Glutamatergic neuron (in vitro differentiated cells): ENCODE data around the gene PLAC1. TPM values are rescaled to one million over a fixed set of nuclear protein-coding genes. Genes with fewer than 3 reads are reported as not detected.
A peak's percentile ranks its signal among the peaks of the same experiment; 100 is the strongest.

Experiments
- DNase-seq: peaks from one replicate; pipeline ENCODE4 v3.0.0; 2022
- H3K27ac Mint-ChIP-seq: one replicate; pipeline ENCODE4 v1.8.0; 2020; ENCODE audit warnings: mild to moderate bottlenecking, mixed read lengths, inconsistent platforms; ENCODE audit not compliant: unreplicated experiment
- H3K27me3 Mint-ChIP-seq: one replicate; pipeline ENCODE4 v1.8.0; 2020; ENCODE audit warnings: mild to moderate bottlenecking, moderate library complexity, mixed read lengths, inconsistent platforms; ENCODE audit not compliant: unreplicated experiment
- H3K36me3 Mint-ChIP-seq: one replicate; pipeline ENCODE4 v1.8.0; 2020; ENCODE audit warnings: mild to moderate bottlenecking, mixed read lengths, inconsistent platforms; ENCODE audit not compliant: unreplicated experiment
- H3K4me1 Mint-ChIP-seq: one replicate; pipeline ENCODE4 v1.8.0; 2020; ENCODE audit warnings: mild to moderate bottlenecking, low read depth, mixed read lengths, inconsistent platforms; ENCODE audit not compliant: unreplicated experiment
- H3K4me3 Mint-ChIP-seq: one replicate; pipeline ENCODE4 v1.8.0; 2020; ENCODE audit warnings: mild to moderate bottlenecking, mixed read lengths, inconsistent platforms; ENCODE audit not compliant: unreplicated experiment
- H3K9me3 Mint-ChIP-seq: one replicate; pipeline ENCODE4 v1.8.0; 2020; ENCODE audit warnings: mild to moderate bottlenecking, moderate library complexity, mixed read lengths, inconsistent platforms; ENCODE audit not compliant: unreplicated experiment
- total RNA-seq: library from RNA; stranded (reverse); fragmentation: NEBNext Ultra II Directional; extraction: Animal tissue kit (Norgen Biotek cat#: 25700); gene quantifications from one replicate; pipeline ENCODE4 v1.2.1, GENCODE V29; 2021; ENCODE audit not compliant: unreplicated experiment
- TF ChIP-seq, protein P1 (sequence below): fragments of 200-600 bp; sonication (generic); IDR thresholded peaks from one replicate; pipeline ENCODE4 v1.5.0; 2021; ENCODE audit not compliant: partially characterized antibody, unreplicated experiment

PLAC1 gene
- total RNA-seq, 1 donor from 2014 or later = not detected

DNA sequence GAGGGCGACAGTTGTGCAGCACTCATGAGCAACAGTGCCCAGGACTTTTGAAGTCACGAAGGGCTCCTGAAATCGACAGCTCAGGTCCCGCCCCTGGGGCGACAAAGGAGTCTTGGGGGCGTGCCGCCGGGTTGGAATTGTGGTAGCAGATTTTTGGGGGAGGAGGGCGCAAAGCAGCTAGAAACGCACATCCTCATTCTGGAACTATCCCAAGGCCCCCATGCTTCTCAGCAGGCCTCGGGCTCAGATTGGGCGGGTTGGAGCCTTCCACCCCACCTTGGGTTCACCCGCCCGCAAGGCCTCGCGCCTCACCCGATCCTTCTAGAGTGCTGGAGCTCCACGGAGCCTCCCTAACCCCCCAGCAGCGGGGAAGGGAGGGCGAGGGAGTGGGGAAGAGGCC is 112.8 kb downstream of the PLAC1 start:
- Mint-ChIP-seq H3K4me1 (peaks cover 15% of the 10 kb centered on the region), H3K9me3 (peaks cover 4% of the 10 kb centered on the region), H3K4me3 (no peak overlapping the region), H3K36me3 (no peaks in the 10 kb centered on the region), H3K27me3 (peaks cover 8% of the 10 kb centered on the region), H3K27ac (no peak overlapping the region)
- TF ChIP-seq, protein P1, sequence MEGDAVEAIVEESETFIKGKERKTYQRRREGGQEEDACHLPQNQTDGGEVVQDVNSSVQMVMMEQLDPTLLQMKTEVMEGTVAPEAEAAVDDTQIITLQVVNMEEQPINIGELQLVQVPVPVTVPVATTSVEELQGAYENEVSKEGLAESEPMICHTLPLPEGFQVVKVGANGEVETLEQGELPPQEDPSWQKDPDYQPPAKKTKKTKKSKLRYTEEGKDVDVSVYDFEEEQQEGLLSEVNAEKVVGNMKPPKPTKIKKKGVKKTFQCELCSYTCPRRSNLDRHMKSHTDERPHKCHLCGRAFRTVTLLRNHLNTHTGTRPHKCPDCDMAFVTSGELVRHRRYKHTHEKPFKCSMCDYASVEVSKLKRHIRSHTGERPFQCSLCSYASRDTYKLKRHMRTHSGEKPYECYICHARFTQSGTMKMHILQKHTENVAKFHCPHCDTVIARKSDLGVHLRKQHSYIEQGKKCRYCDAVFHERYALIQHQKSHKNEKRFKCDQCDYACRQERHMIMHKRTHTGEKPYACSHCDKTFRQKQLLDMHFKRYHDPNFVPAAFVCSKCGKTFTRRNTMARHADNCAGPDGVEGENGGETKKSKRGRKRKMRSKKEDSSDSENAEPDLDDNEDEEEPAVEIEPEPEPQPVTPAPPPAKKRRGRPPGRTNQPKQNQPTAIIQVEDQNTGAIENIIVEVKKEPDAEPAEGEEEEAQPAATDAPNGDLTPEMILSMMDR = no peak
- no peak for DNase-seq

DNA sequence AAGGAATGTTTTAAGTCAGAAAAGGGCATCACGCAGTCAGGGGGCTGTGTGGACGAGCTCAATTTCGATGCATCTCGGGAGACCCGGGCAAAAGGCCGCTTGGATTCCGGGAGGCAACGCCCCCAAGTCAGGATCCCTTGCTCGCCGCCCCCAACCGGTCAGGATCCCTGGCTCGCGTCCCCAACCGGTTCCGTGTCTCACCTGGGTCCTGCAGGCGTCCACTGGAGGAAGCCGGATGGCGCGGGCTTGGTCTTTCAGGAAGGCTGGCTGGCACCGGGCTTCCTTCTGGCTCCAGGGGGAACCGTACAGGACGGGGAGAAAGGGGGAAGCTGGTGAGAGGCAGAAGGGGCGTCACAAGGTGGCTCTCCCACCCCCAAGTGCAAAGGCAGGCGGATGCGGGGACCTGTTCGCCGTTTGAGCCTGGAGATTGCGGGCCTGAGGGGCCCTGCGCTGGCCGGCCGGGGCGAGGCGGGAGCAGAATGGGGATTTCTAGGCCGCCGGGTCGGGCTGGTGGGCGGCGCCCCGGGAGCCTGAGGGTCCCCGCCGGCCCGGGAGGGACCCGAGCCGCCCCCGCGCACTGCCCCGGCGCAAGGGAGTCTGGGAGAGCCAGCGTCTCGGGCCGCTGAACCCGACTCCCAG is 113.6 kb downstream of the PLAC1 start:
- peak; percentile 18 for DNase-seq
- Mint-ChIP-seq H3K27ac (no peak overlapping the region), H3K27me3 (peaks cover 5% of the 10 kb centered on the region), H3K36me3 (no peaks in the 10 kb centered on the region), H3K4me3 (peak overlapping the region; percentile 78), H3K9me3 (peaks cover 2% of the 10 kb centered on the region), H3K4me1 (peaks cover 9% of the 10 kb centered on the region)
- TF ChIP-seq, protein P1 = no peak

DNA sequence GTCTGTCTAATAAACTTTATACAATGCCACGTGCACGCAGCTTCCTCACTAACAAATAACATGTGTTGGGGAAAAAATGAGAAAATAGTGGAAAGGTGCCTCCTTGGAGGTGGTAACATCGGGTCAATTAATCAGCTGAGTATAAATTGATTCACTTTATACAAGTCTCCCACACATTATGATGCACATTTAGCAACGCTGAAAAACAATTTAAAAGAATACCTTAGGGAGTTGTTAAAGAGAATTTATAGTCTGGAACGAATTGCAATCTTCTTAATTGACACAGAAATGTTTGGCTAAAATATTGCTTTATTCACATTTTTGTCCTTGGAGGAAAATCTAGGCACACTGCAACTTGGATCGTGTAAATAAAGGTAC is 114.1 kb downstream of the PLAC1 start:
- Mint-ChIP-seq H3K27me3 (peaks cover 4% of the 10 kb centered on the region), H3K4me1 (peaks cover 9% of the 10 kb centered on the region), H3K27ac (no peak overlapping the region), H3K9me3 (peaks cover 2% of the 10 kb centered on the region), H3K4me3 (peak overlapping the region; percentile 78), H3K36me3 (no peaks in the 10 kb centered on the region)
- TF ChIP-seq, protein P1 = no peak
- DNase-seq = no peak

DNA sequence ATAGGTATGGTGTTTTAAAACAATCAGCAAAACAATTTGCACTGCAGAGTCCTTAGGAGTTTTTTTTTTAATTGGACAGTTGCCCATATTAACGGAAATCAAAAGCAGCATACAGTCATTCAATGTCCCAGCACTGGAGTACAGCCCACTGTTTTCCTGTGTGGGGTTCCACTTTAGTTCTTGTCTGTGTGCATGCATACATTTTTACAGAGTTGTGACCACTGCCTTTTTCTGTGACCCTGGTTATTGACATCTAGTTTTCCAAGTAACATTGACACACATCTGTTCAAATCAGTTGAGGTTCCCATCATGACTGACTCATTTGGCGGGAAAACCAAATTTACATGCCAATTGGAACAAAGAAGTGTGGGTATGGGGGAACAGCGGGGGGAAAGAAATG is 115.0 kb downstream of the PLAC1 start:
- TF ChIP-seq, protein P1 = no peak
- Mint-ChIP-seq H3K4me1 (peaks cover 6% of the 10 kb centered on the region), H3K27ac (no peak overlapping the region), H3K27me3 (no peaks in the 10 kb centered on the region), H3K9me3 (peaks cover 2% of the 10 kb centered on the region), H3K4me3 (no peak overlapping the region), H3K36me3 (no peaks in the 10 kb centered on the region)
- DNase-seq = no peak

DNA sequence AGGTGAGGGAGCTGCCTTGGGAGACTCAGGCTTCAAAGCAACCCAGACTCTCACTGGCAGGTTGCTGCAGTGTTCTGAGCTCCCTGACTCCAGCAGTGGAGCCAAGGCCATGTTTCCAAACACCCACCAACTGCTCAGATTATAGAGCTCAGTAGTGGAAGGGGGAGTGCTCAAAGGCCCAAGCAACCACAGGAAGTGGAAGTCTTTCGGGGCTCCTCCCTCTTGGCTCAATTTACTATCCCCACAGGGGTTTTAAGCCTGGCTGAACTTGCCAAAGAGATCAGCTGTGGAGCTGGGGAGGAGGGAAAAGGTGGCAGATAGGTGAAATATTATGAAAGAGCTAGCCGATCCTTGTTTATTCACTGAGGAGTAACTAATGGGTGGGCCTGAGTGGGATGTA is 115.8 kb downstream of the PLAC1 start:
- H3K27me3 Mint-ChIP-seq = no peaks in the 10 kb centered on the region
- no peaks in the 10 kb centered on the region for H3K9me3 Mint-ChIP-seq
- DNase-seq = no peak
- H3K27ac Mint-ChIP-seq = no peak overlapping the region
- H3K4me3 Mint-ChIP-seq = no peak overlapping the region
- H3K4me1 Mint-ChIP-seq = peaks cover 4% of the 10 kb centered on the region
- no peaks in the 10 kb centered on the region for H3K36me3 Mint-ChIP-seq
- TF ChIP-seq, protein P1 = no peak
